Fibroblast of skin of left biceps (primary cell): ENCODE measurements around the gene MME.
"Not testable (repeated sequence)": the region's sequence is repeated elsewhere in the genome, so short reads cannot be mapped to it uniquely, and the experiment has no call there.

Source experiments
- DNase-seq, 2 experiments: peaks; one replicate each; pipeline ENCODE4 v3.0.0-alpha.2; 2013; ENCODE audit warnings: low read depth in 2 of 2

MME gene

GRCh38 chr3:155192957-155193746 lies 113.0 kb downstream of the MME start:
- DNase-seq: no peak

- DNase-seq: no peak
Measured at GRCh38 chr3:155193868-155194267, 113.7 kb downstream of the MME start.

GRCh38 chr3:155194973-155195957 lies 115.1 kb downstream of the MME start:
- no peak for DNase-seq

DNA sequence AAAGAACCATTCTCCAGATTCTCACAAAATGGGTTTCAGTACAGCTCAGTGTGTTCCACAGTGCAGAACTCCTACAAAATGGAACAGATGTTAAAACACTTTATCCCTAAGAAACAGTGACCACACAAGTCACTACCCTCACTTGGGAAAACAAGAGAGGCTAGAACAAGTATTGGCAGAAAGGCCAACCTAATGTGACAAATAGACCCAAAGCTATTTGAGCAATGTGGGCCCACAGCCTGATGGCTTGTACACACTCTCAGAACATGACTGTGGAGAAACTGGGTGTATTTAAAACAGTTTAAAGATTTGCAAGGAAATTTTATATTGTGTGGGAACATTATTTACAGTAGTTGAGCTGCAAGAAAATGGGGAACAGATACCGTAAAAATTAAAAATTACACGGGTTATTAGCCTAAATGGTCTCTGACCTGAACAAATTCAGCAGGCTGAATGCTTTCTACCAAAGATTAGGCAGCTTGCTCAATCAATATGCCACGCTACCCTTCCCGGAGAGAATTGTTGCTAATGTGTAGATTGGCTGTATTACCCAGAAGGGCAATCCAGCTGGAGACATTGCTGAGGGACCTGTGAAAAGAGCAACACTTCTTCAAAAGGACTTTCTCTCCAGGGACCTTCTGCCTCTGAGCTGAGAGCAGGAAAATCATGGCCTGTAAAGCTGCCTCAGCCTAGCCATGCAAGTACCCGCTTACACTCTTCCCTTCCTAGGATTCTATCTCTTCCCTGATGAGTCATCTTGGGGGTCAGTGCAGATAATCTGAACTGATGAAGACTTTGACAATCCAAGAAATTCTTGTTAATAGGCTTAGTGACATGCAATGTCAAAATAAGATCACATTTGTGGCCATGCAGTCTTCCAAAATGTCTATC lies 116.3 kb downstream of the MME start:
- no peak for DNase-seq

DNA sequence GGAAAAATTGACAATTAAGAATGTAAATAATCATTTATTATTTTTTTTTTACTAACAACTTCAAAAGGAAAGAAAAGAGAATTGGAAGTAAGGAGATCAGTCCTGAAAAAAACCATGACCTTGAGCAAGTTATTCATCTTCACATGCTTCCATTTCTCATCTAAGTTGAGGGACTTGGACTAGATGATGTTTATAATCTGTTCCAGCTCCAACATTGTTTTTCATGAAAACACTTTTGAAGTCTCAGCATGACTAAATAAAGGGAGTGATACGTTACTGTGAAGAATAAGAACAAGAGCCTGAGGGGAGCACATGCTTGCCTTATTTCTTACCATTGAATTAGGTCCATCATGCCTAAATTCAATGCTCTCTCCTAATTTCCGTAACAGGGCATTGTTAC lies 117.7 kb downstream of the MME start:
- DNase-seq: no peak

DNA sequence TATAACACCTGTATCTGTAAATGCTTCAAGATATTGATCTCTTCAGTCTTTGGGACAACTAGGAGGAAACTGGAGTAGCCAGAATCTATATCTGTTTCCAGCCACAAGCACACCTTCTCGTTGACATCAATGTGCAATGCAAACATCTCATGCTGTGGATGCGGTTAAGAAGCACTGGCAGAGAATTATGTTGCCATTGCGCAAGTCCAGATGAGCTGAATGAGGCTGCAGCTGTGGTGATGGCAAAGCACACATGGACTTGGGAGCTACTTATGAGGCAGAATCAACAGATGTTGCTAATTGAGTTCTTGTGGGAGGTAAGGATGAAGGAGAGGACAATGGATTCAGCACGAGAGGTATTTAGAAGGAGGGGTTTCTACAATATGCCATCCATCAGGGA lies 122.5 kb downstream of the MME start:
- DNase-seq: peak; percentile 92

GRCh38 chr3:155204851-155205250 lies 124.7 kb downstream of the MME start:
- no peak for DNase-seq

- DNase-seq: no peak
Measured at GRCh38 chr3:155208183-155208800, 128.2 kb downstream of the MME start.

- DNase-seq: no peak
Measured at GRCh38 chr3:155210736-155211135, 130.6 kb downstream of the MME start.

DNA sequence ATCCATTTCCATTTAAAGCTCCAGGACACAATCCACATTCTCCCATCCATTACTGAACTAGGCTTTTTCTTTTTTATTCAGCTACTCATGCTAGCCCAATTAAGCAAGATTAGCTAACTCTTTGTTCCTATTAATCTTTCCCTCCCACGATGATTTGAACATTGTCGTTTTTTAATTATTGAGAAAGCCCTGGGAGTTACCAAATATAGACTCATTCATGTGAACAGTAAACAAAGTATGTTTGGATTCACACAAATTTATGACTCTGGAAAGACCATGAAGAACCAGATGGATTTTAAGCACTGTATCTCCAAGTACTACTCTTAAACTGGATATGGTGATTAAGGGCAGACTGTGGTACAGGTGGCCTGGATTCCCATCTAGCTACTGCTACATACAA lies 131.1 kb downstream of the MME start:
- no peak for DNase-seq

DNA sequence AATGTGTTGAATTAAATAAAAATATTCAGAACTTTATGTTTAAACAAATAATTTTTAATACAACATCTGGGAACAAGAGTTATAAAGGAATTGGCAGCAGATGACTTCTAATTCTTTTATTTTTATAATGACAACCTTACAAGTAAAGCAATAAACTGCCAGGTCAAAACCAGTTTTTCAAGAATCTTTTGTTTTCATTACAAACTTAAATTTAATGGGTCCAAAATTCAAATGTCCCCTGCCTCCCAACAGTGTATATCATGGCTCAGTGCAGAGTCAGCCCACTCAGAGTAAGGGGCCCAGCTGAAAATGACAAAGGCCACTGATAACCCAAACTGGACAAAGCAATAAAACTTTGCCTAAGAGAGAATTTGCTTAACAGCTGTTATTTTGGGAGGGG lies 131.8 kb downstream of the MME start:
- no peak for DNase-seq

- DNase-seq: not testable (repeated sequence)
Measured at GRCh38 chr3:155216007-155216406, 135.9 kb downstream of the MME start.

DNA sequence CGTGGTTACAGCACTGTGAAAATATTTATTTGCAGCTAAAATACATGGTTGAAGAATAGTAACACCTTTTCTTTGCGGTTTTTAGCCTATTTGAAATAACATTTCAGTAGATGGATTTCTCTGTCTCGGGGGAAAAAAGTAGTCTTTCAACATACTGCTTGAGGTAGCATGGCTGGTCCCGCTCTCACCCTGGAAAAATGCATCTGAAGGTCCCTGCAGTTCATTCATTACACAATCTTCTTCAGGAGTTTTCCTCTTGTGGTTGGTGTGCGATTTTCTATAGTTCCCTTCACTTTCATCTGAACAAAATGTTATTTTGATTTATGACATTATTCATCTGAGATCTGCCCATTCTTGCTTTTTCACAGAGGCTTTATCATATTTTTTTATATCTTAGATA lies 137.5 kb downstream of the MME start:
- DNase-seq: peak; percentile 77 to 85

GRCh38 chr3:155218462-155218861 lies 138.3 kb downstream of the MME start:
- DNase-seq: no peak

DNA sequence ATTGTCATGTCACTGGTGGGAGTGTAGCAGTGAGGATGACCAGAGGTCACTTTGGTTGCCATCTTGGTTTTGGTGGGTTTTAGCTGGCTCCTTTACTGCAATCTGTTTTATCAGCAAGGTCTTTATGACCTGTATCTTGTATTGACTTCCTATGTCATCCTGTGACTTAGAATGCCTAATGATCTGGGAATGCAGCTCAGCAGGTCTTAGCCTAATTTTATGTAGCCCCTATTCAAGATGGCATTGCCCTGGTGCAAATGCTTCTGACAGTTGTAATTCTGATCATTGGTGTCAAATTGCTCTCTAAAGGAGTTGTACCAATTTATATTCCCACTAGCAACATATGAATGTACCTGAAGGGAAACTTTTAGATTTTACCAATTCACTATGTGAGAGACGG lies 139.0 kb downstream of the MME start:
- DNase-seq: no peak

DNA sequence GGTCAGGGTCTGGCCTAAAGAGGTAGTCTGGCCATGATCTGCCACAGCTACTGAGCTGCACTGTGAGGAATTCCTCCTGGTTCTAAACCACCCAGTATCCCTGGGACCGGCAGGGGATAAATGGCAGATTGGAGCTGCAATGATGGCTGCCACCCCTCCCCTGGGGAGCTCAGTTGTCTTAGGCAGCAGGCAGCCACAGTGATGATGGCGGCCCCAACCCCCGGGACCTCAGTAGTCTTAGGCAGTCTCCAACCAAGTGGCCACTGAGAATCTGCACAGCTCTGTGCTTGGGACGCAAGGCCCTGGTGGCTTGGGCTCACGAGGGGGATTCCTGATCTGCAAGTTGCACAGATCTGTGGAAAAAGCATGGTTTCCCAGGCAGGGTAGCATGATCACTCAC lies 145.3 kb downstream of the MME start:
- DNase-seq: no peak

GRCh38 chr3:155227141-155227540 lies 147.0 kb downstream of the MME start:
- no peak for DNase-seq

DNA sequence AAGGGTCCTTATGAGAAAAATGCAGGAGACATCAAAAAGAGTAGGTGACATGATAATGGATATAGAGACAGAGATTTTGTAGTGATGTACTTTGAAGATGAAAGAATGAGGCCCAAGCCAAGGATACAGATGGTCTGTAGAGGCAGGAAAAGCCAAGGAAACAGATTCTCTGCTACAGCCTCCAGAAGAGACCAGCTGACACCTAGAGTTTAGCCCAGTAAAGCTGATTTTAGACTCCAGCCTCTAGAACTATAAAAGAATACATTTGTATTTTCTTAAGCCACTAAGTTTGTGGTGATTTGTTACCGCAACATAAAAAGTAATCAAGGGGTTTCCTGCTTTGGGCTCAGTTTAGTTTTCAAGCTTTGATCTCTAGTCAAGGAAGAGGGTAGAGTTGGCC lies 148.6 kb downstream of the MME start:
- no peak for DNase-seq

- DNase-seq: no peak
Measured at GRCh38 chr3:155229086-155229485, 149.0 kb downstream of the MME start.

- no peak for DNase-seq
Measured at GRCh38 chr3:155230382-155230781, 150.3 kb downstream of the MME start.

DNA sequence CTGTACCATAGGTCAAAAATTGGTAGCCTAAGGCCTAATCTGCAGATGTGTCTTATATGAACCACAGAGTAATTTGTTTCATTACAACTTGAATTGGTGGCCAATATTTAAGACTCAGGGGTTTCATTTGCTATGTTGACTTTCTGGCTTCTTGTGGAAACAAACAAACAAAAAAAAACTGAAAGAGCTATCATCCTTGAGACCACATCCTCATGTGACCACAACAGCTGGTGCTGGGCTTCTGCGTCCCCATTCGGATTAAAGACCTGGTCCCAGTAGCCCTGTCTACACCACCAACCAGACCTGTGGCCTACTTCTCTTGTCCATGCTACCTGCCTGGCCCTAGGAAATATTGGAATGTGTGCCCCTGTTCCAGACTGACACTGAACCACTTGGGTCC lies 151.7 kb downstream of the MME start:
- DNase-seq: no peak
